Embryonic facial prominence (tissue), 1 donor: Measurements from ENCODE around the gene FRMD4A.
"Not testable (repeated sequence)": the region's sequence is repeated elsewhere in the genome, so short reads cannot be mapped to it uniquely, and the experiment has no call there.

Experiments used
- DNase-seq: peaks from one replicate; pipeline ENCODE4 v3.0.0-alpha.2; 2016; ENCODE audit errors: extremely low spot score

FRMD4A gene

GRCh38 chr10:14150526-14150925 lies 180.2 kb downstream of the FRMD4A start:
- DNase-seq, result no peak

GRCh38 chr10:14146501-14146900 lies 184.2 kb downstream of the FRMD4A start:
- DNase-seq, result no peak

DNA sequence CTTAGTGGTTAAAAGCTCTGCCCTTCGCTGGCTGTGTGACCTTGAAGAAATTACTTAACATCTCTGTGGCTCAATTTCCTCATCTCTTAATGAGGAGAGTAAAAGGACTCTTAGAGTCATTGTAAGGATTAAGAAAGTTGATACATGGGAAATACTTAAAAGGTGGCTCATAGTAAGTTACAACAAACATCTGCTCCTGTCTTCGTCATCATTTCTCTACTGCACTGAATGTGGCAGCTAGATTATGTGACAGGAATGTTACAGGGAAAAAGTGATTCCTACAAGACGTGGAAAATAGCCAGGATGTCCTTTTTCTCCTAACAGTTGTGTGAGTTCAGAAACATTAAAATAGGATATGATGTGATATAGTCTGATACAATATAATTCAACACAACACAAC lies 184.7 kb downstream of the FRMD4A start:
- no peak for DNase-seq

- DNase-seq, result no peak
Measured at GRCh38 chr10:14144451-14144850, 186.3 kb downstream of the FRMD4A start.

DNA sequence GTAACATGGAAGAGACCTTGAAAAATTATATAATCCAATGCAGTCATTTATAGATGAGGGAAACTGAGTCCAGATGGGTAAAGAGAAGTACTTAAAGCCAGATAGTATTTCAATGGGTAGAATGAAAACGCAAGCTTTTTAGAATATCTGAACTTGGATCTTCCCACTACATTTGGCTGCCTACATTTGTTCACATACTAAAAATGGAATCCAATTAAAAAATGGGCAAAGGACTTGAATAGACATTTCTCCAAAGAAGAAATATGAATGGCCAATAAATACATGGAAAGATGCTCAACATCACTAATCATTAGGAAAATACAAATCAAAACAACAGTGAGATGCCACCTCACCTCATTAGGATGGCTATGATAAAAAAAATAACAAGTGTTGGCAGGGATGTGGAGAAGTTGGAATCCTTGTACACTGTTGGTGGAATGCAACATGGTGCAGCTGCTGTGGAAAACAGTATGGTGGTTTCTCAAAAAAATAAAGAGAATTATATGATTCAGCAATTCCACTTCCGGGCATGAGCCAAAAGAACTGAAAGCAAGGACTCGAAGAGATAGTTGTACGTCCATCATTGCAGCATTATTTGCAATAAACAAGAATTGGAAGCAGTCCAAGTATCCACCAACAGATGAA lies 188.0 kb downstream of the FRMD4A start:
- DNase-seq, result no peak

- no peak for DNase-seq
Measured at GRCh38 chr10:14141283-14141682, 189.4 kb downstream of the FRMD4A start.

DNA sequence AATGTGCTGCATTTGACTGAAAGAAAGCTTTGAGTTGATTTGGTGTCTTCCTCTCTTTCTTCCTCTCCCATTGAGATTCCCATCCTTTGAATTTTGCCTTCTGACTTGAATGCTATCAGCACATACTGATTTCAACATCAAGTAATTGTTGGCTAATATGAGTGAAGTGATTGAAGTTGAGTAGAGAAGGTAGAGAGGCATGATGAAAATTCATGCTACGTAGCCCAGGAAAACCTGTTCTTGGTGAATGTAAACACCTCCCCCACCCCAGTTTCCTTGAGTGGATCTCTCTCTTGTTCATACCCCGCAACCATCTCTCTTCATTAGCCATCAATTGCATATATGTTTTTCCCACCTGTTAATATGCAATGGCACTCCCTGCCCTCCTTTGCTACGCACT lies 193.3 kb downstream of the FRMD4A start:
- no peak for DNase-seq

- DNase-seq, result not testable (repeated sequence)
Measured at GRCh38 chr10:14135196-14135595, 195.5 kb downstream of the FRMD4A start.

DNA sequence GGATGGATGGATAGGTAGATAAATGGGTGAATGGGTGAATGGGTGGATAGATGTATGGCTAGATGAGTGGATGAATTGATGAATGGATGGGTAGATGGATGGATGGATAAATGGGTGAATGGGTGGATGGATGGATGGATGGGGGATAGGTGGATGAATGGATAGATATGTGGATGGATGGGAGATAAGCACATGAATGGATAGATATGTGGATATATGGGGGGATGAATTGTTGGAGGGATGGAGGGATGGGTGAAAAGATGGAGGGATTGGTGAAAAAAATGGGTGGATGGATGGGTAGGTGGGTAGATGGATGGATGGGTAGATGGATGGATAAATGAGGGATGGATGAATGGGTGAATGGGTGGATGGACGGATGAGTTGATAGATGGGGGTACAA lies 196.4 kb downstream of the FRMD4A start:
- DNase-seq, result no peak

DNA sequence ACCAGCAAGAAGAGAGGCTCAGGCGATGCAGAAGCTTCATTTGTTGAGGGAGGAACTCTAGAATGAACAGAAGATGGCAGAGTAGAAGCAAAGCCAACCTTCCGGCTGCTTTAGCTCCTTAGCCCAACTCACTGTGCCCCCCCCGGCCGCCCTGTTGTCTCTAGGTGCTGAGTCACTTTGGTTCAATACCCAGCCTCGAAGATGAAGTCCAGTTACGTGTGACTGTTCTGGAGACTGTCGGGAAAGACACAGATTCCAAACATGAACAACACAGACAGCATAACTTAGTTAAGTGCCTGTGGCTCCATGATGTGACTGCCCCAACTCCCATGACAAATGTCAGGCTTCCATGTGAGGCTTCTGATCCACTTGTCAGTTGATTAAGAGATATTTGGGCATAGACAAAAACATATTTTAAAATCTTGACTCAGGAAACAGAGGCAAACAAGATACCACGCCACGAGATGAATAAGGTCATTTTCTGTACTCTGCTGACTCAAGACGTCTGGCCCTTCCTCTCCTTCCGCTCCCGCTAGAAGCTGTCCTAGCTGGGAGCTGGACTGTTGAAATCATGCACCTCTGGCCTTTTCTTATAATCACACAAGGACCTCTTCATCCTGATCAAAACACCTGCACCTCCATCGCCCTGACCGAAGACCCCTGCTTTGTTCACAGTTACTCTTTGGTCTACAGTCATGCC lies 199.3 kb downstream of the FRMD4A start:
- DNase-seq, result no peak

DNA sequence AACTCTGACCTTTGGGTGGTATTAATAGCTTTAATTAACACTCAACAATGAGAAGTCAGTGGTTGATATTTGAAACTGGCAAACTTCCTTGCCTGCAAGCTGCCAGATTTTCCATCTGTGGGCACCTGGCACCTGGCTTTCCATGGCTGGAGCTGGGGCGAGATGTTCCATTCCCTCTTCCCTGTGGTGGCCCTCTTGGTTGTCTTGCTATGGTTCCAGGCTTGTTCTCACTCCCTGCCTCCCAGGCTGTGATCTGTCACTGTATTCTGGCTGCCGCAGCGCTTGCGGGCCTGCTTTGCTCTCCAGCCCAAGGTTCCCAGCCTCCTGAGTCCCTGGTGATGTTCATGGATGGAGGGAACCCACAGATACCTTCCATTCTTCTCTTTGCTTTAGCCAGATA lies 201.0 kb downstream of the FRMD4A start:
- DNase-seq, result no peak

GRCh38 chr10:14128519-14128918 lies 202.2 kb downstream of the FRMD4A start:
- DNase-seq, result no peak

- no peak for DNase-seq
Measured at GRCh38 chr10:14126697-14127440, 203.9 kb downstream of the FRMD4A start.

- DNase-seq, result no peak
Measured at GRCh38 chr10:14125564-14125963, 205.2 kb downstream of the FRMD4A start.

GRCh38 chr10:14124941-14125340 lies 205.8 kb downstream of the FRMD4A start:
- no peak for DNase-seq

DNA sequence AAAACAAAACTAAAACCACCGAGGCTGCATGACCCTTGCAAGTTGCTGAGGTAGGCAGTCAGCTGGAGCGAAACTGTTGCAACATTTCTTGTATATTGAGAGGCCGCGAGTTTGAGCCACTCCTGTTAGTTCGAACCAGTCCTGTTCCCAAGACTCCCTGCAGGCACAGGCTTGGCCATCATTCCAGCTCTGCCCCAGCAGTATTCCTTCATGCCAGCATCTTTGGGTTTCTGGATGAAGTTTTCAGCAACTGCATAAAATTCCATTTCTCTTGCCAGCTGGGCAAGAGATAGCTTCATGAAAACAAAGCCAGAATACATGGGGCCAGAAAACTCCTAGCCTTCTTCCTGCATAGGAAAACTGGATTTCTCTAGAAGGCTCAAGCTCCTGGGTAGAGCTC lies 207.6 kb downstream of the FRMD4A start:
- DNase-seq, result no peak

DNA sequence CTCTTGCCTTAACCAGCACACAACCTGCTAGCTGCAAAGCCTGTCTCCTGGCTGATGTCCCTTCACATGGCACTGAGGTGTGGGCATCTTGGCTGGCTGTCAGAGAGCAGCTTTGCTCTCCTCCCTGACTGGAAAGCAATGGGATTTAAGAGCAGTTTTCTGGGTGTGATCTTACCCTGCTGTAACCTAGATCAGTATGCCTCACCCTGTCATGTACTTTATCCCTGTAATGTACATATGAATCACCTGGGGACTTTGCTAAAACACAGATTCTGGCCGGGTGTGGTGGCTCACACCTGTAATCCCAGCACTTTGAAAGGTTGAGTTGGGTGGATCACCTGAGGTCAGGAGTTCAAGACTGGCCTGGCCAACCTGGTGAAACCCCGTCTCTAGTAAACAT lies 209.9 kb downstream of the FRMD4A start:
- DNase-seq, result no peak

DNA sequence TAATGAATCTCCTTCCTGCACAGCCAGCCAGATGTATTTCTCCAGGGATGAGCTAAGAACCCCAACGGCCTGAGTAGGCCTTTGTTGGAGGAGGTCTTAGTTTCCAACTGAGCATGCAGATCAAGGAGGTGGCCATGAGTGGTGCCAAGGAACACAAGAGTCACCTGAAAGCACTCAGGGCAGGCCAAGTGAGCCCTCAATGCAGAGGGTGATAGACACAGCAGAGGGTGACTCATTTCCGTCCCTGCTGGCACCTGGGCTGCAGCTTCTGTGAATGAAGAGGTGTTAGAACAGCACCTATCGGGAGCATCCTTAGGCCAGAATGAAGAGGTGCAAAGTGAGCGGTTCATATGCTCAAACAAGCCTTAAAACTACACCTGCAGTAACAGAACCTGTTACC lies 211.8 kb downstream of the FRMD4A start:
- no peak for DNase-seq

DNA sequence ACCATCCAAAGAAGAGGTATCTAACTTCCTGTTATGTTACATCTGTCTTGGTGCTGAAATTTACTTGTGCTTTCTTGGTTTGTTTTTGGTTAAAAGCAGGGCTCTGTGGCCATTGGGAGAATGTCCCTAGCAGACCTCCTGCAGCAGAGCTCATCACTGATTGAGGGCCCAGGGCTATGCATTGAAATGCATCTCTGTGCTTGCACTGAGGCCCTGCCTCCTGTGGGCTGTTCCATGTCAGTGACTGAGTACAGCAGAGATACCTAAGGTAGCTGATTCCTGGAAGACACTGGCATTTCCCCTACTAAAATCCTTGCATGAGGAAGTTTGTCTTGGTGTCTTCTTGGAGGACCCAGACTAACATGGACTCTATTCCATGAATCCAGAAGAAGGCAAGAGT lies 213.9 kb downstream of the FRMD4A start:
- DNase-seq, result no peak

GRCh38 chr10:14116021-14116420 lies 214.7 kb downstream of the FRMD4A start:
- no peak for DNase-seq

- DNase-seq, result no peak
Measured at GRCh38 chr10:14114791-14115190, 215.9 kb downstream of the FRMD4A start.

DNA sequence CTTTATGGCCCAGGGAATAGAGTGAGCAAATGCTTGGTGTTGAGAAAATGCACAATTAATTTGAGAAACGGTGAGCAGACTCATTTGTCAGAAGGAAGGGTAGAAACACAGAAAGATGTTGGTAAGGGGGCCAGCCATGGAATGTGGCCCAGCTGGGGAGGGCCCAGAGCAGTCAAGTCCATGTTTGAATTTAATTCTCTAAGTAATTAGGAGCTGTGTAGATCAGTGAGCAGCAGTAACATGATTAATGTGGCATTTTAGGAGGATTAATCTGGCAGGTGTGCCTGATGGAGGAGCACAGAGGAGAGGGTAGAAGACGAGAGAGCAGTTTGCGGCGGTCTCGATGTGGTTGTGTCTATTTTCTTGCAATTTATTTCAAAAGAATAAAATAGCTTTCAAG lies 218.7 kb downstream of the FRMD4A start:
- DNase-seq, result no peak

- DNase-seq, result no peak
Measured at GRCh38 chr10:14111208-14111607, 219.5 kb downstream of the FRMD4A start.
